CD14-positive monocyte (primary cell): ENCODE results near the gene EMSY. TPM values are rescaled to one million over a fixed set of nuclear protein-coding genes. Genes with fewer than 3 reads are reported as not detected.
"Not testable (repeated sequence)": the region's sequence is repeated elsewhere in the genome, so short reads cannot be mapped to it uniquely, and the experiment has no call there.

Source experiments
- DNase-seq, 3 donors: peaks; one replicate each; pipeline ENCODE4 v3.0.0-alpha.2; 2011 to 2022
- H2AFZ ChIP-seq: 2 replicates; pipeline ENCODE4 v1.6.0; 2012; ENCODE audit warnings: mild to moderate bottlenecking, low read depth, low read length, inconsistent platforms; ENCODE audit not compliant: insufficient read depth, poor library complexity, severe bottlenecking
- H3K27ac ChIP-seq, 2 donors: 1 replicate in 1 of 2; 2 replicates in 1 of 2; pipeline ENCODE4 v1.5.1; 2012 to 2013; ENCODE audit warnings: low read length in 2 of 2, control low read depth in 1 of 2, inconsistent platforms in 1 of 2, low read depth in 1 of 2, mild to moderate bottlenecking in 1 of 2
- H3K27me3 ChIP-seq, 2 donors: one replicate each; pipeline versions ENCODE4 v1.6.0 to v1.6.1; 2011 to 2013; ENCODE audit warnings: low read length in 2 of 2; ENCODE audit not compliant: control insufficient read depth in 2 of 2, insufficient read depth in 2 of 2
- H3K36me3 ChIP-seq, 2 donors: replicated peaks in 1 of 2; 1 replicate in 1 of 2; 2 replicates in 1 of 2; pipeline versions ENCODE4 v1.5.1 to v1.6.1; 2012 to 2013; ENCODE audit warnings: low read length in 2 of 2, control low read depth in 1 of 2, inconsistent platforms in 1 of 2, mild to moderate bottlenecking in 1 of 2; ENCODE audit not compliant: insufficient read depth in 2 of 2, control insufficient read depth in 1 of 2
- H3K4me1 ChIP-seq, 2 donors: 1 replicate in 1 of 2; 2 replicates in 1 of 2; pipeline versions ENCODE4 v1.5.1 to v1.6.1; 2012 to 2013; ENCODE audit warnings: low read length in 2 of 2, control low read depth in 1 of 2, inconsistent platforms in 1 of 2, mild to moderate bottlenecking in 1 of 2, moderate library complexity in 1 of 2; ENCODE audit not compliant: insufficient read depth in 2 of 2, control insufficient read depth in 1 of 2
- H3K4me2 ChIP-seq: replicated peaks from 2 replicates; pipeline ENCODE3; 2012; ENCODE audit warnings: low read length, moderate library complexity, mild to moderate bottlenecking; ENCODE audit not compliant: poor library complexity, severe bottlenecking; ENCODE audit errors: extremely low read depth
- H3K4me3 ChIP-seq, 3 experiments: fragments of 200-600 bp in 1 of 3; sonication (generic) in 1 of 3; replicated peaks in 1 of 3; 1 replicate in 2 of 3; 2 replicates in 1 of 3; pipeline ENCODE4 v1.5.1; 2011 to 2013; ENCODE audit warnings: low read length in 3 of 3, mild to moderate bottlenecking in 3 of 3, control low read depth in 2 of 3, low read depth in 2 of 3, inconsistent platforms in 1 of 3, moderate library complexity in 1 of 3
- H3K79me2 ChIP-seq: 2 replicates; pipeline ENCODE4 v1.6.0; 2012; ENCODE audit warnings: mild to moderate bottlenecking, control low read depth, inconsistent platforms, low read length, moderate library complexity; ENCODE audit not compliant: insufficient read depth
- H3K9ac ChIP-seq: 2 replicates; pipeline ENCODE4 v1.6.0; 2017; ENCODE audit warnings: low read length, mild to moderate bottlenecking; ENCODE audit not compliant: insufficient read depth, poor library complexity, severe bottlenecking
- H3K9me3 ChIP-seq, 2 donors: replicated peaks in 1 of 2; 1 replicate in 1 of 2; 2 replicates in 1 of 2; pipeline versions ENCODE4 v1.5.1 to v1.6.1; 2012 to 2013; ENCODE audit warnings: low read length in 2 of 2, control low read depth in 1 of 2; ENCODE audit not compliant: control insufficient read depth in 1 of 2, insufficient read depth in 1 of 2
- H4K20me1 ChIP-seq: 2 replicates; pipeline ENCODE4 v1.6.0; 2012; ENCODE audit warnings: mild to moderate bottlenecking, low read length, control low read depth, moderate library complexity; ENCODE audit not compliant: insufficient read depth
- H3K27ac Mint-ChIP-seq, 7 donors: one replicate each; pipeline ENCODE4 v1.8.0; 2020; ENCODE audit warnings: mild to moderate bottlenecking in 7 of 7, mixed read lengths in 7 of 7, moderate library complexity in 6 of 7, inconsistent platforms in 2 of 7
- H3K27me3 Mint-ChIP-seq, 3 donors: one replicate each; pipeline ENCODE4 v1.8.0; 2021 to 2022; ENCODE audit warnings: low read depth in 3 of 3, mild to moderate bottlenecking in 3 of 3, mixed read lengths in 3 of 3, moderate library complexity in 3 of 3, inconsistent platforms in 1 of 3
- H3K36me3 Mint-ChIP-seq, 2 donors: one replicate each; pipeline ENCODE4 v1.8.0; 2020; ENCODE audit warnings: mixed read lengths in 2 of 2, inconsistent platforms in 1 of 2, mild to moderate bottlenecking in 1 of 2
- H3K4me1 Mint-ChIP-seq: one replicate; pipeline ENCODE4 v1.8.0; 2020; ENCODE audit warnings: mild to moderate bottlenecking, mixed read lengths
- H3K4me3 Mint-ChIP-seq, 2 donors: one replicate each; pipeline ENCODE4 v1.8.0; 2020; ENCODE audit warnings: mild to moderate bottlenecking in 2 of 2, mixed read lengths in 2 of 2, moderate library complexity in 1 of 2
- H3K9me3 Mint-ChIP-seq, 7 donors: one replicate each; pipeline ENCODE4 v1.8.0; 2020 to 2022; ENCODE audit warnings: mixed read lengths in 7 of 7, mild to moderate bottlenecking in 6 of 7, moderate library complexity in 6 of 7, inconsistent platforms in 2 of 7
- WGBS: methylation state at CpG from one replicate; pipeline ENCODE4 v1.1.5; 2013; ENCODE audit warnings: missing lambda C conversion rate; ENCODE audit not compliant: insufficient coverage; 5-methylcytosine and 5-hydroxymethylcytosine counted together
- intact Hi-C, 2 donors: fragments of 100-400 bp; cut with micrococcal nuclease; formaldehyde crosslinking; loops; one replicate each; pipeline versions ENCODE4 v1.15.0 to v1.15.1; 2023
- polyA plus RNA-seq, 3 donors: library from polyadenylated mRNA; depleted of rRNA in 1 of 3; unstranded in 2 of 3; stranded (reverse) in 1 of 3; fragments of 300-500 nt in 2 of 3; fragments of >200 nt in 1 of 3; fragmentation: Illumina TruSeq in 2 of 3; gene quantifications; 1 replicate in 2 of 3; 2 replicates in 1 of 3; pipeline ENCODE4 v1.2.3, GENCODE V29; 2012 to 2021
- TF ChIP-seq, protein P1 (sequence below): fragments of 200-600 bp; IDR thresholded peaks from one replicate; pipeline ENCODE4 v1.8.0; 2022; ENCODE audit warnings: antibody characterized with exemption, mild to moderate bottlenecking

The EMSY gene
- polyA plus RNA-seq, 3 donors = 9.2 to 31.3 (median 9.4) TPM

DNA sequence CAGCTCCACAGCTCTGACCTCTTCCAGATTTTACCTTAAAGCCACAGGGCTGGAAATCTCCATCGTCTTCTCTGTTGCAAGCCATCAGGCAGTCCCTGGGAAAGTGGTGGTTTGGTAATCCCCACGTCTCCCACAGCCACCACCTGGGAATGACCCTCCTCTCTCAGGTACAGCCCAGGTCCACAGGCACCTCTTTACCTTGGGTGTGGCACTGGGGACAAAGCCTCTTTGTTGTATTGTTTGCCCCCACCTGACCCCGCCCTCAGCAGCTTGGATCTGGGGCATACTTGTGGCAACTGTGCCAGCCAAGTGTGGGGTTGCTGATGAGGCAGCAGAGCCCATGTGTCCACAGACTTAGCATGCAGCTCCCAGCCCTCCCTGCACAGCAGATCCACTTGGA, 148.1 kb downstream of the EMSY start:
- no peaks in the 10 kb centered on the region for H3K36me3 ChIP-seq
- H4K20me1 ChIP-seq = no peaks in the 10 kb centered on the region
- no peak overlapping the region for H3K27ac ChIP-seq
- TF ChIP-seq, protein P1, sequence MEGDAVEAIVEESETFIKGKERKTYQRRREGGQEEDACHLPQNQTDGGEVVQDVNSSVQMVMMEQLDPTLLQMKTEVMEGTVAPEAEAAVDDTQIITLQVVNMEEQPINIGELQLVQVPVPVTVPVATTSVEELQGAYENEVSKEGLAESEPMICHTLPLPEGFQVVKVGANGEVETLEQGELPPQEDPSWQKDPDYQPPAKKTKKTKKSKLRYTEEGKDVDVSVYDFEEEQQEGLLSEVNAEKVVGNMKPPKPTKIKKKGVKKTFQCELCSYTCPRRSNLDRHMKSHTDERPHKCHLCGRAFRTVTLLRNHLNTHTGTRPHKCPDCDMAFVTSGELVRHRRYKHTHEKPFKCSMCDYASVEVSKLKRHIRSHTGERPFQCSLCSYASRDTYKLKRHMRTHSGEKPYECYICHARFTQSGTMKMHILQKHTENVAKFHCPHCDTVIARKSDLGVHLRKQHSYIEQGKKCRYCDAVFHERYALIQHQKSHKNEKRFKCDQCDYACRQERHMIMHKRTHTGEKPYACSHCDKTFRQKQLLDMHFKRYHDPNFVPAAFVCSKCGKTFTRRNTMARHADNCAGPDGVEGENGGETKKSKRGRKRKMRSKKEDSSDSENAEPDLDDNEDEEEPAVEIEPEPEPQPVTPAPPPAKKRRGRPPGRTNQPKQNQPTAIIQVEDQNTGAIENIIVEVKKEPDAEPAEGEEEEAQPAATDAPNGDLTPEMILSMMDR = no peak
- Mint-ChIP-seq H3K27me3 (peaks cover 1 to 7% (median 5%) of the 10 kb centered on the region in 3 donors), H3K4me1 (peaks cover 13% of the 10 kb centered on the region), H3K9me3 (no peaks in the 10 kb centered on the region), H3K4me3 (no peak overlapping the region), H3K27ac (no peak overlapping the region), H3K36me3 (no peaks in the 10 kb centered on the region)
- intact Hi-C loops = no loop called here
- H3K4me3 ChIP-seq = no peak overlapping the region
- no peak overlapping the region for H2AFZ ChIP-seq
- H3K4me1 ChIP-seq = peaks cover 10 to 12% of the 10 kb centered on the region in 2 donors
- no peaks in the 10 kb centered on the region for H3K27me3 ChIP-seq
- H3K4me2 ChIP-seq = no peak overlapping the region
- DNase-seq = no peak
- no peaks in the 10 kb centered on the region for H3K9me3 ChIP-seq
- H3K79me2 ChIP-seq = no peaks in the 10 kb centered on the region
- H3K9ac ChIP-seq = no peak overlapping the region
- 100% methylated on average over 1 of the region's 3 CpGs for WGBS

DNA sequence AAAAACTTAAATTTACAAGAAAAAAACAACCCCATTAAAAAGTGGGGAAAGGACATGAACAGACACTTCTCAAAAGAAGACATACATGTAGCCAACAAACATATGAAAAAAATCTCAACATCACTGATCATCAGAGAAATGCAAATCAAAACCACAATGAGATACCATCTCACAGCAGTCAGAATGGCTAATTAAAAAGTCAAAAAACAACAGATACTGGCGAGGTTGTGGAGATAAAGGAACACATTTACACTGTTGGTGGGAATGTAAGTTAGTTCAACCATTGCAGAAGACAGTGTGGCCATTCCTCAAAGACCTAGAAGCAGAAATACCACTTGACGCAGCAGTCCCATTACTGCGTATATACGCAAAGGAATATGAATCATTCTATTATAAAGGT, 150.3 kb downstream of the EMSY start:
- H3K9me3 ChIP-seq, H2AFZ ChIP-seq, H3K27ac Mint-ChIP-seq, H3K9ac ChIP-seq, H3K4me3 Mint-ChIP-seq, H3K4me1 Mint-ChIP-seq, H3K4me3 ChIP-seq, H3K79me2 ChIP-seq, H4K20me1 ChIP-seq, H3K27me3 Mint-ChIP-seq, H3K27ac ChIP-seq, H3K4me2 ChIP-seq, H3K36me3 Mint-ChIP-seq, H3K27me3 ChIP-seq, DNase-seq, H3K9me3 Mint-ChIP-seq, H3K4me1 ChIP-seq, H3K36me3 ChIP-seq, intact Hi-C loops: not testable (repeated sequence)
- no CpG with 5 or more reads among the region's 4 CpGs for WGBS
